ENCODE results near the gene SPATA22.
"Not testable (repeated sequence)": the region's sequence is repeated elsewhere in the genome, so short reads cannot be mapped to it uniquely, and the experiment has no call there.

SPATA22 gene

GRCh38 chr17:3471599-3471998, at the start of gene SPATA22:
Gene SPATA22 (minus strand): TSS chr17:3471819. CDS start chr17:3469325, 2,494 bp downstream.
- DNase-seq, result no peak

GRCh38 chr17:3519472-3519871, 47.9 kb upstream of the SPATA22 start:
- not testable (repeated sequence) for DNase-seq

- DNase-seq, result no peak
Measured at GRCh38 chr17:3514873-3515272, 43.3 kb upstream of the SPATA22 start.

GRCh38 chr17:3514167-3514566, 42.5 kb upstream of the SPATA22 start:
- DNase-seq, result not testable (repeated sequence)

- peak; percentile 87 for DNase-seq
Measured at GRCh38 chr17:3513305-3514035, 41.9 kb upstream of the SPATA22 start.

- peak; percentile 31 for DNase-seq
Measured at GRCh38 chr17:3512505-3513171, 41.0 kb upstream of the SPATA22 start.

GRCh38 chr17:3511852-3512504, 40.4 kb upstream of the SPATA22 start:
- no peak for DNase-seq

- DNase-seq, result no peak
Measured at GRCh38 chr17:3510090-3510489, 38.5 kb upstream of the SPATA22 start.

- DNase-seq, result no peak
Measured at GRCh38 chr17:3507869-3508268, 36.2 kb upstream of the SPATA22 start.

GRCh38 chr17:3507071-3507470, 35.5 kb upstream of the SPATA22 start:
- DNase-seq, result no peak

GRCh38 chr17:3506054-3506453, 34.4 kb upstream of the SPATA22 start:
- DNase-seq, result no peak

- DNase-seq, result no peak
Measured at GRCh38 chr17:3505008-3505407, 33.4 kb upstream of the SPATA22 start.

- DNase-seq, result no peak
Measured at GRCh38 chr17:3503285-3503684, 31.7 kb upstream of the SPATA22 start.

GRCh38 chr17:3502466-3502865, 30.8 kb upstream of the SPATA22 start:
- DNase-seq, result no peak

GRCh38 chr17:3501344-3501743, 29.7 kb upstream of the SPATA22 start:
- no peak for DNase-seq

- DNase-seq, result no peak
Measured at GRCh38 chr17:3497101-3497500, 25.5 kb upstream of the SPATA22 start.

- DNase-seq, result no peak
Measured at GRCh38 chr17:3485481-3486068, 14.0 kb upstream of the SPATA22 start.

GRCh38 chr17:3482852-3483251, 11.2 kb upstream of the SPATA22 start:
- DNase-seq, result no peak

GRCh38 chr17:3479988-3480387, 8.4 kb upstream of the SPATA22 start:
- no peak for DNase-seq

- DNase-seq, result no peak
Measured at GRCh38 chr17:3475812-3476610, 4.4 kb upstream of the SPATA22 start, which contains the start of gene ASPA. Gene ASPA (plus strand): TSS chr17:3475997. CDS start chr17:3476160, 163 bp downstream.

GRCh38 chr17:3475251-3475685, 3.6 kb upstream of the SPATA22 start:
- DNase-seq, result no peak

- DNase-seq, result no peak
Measured at GRCh38 chr17:3474212-3474611, 2.6 kb upstream of the SPATA22 start.

- DNase-seq, result no peak
Measured at GRCh38 chr17:3472137-3472536, 518 bp upstream of the SPATA22 start.

All from SHP77 treated with DMSO at 0.1 percent for 48 hours (cell line).